Neuronal stem cell (in vitro differentiated cells): ENCODE results near the gene EYS.

Source experiments
- DNase-seq: peaks from one replicate; pipeline ENCODE4 v3.0.0-alpha.2; 2013; ENCODE audit warnings: low spot score
- H2AFZ ChIP-seq: one replicate; pipeline ENCODE4 v1.6.1; 2013; ENCODE audit warnings: mild to moderate bottlenecking, low read length, inconsistent platforms
- H2AK5ac ChIP-seq: 2 replicates; pipeline ENCODE4 v1.6.1; 2013; ENCODE audit warnings: low read depth, mild to moderate bottlenecking, inconsistent platforms, low read length, moderate library complexity, mixed read lengths
- H2BK120ac ChIP-seq: 2 replicates; pipeline ENCODE4 v1.6.1; 2013; ENCODE audit warnings: low read depth, mild to moderate bottlenecking, inconsistent platforms, low read length, moderate library complexity, mixed read lengths
- H2BK12ac ChIP-seq: one replicate; pipeline ENCODE4 v1.6.1; 2013; ENCODE audit warnings: low read length, inconsistent platforms
- H2BK15ac ChIP-seq: 2 replicates; pipeline ENCODE4 v1.6.1; 2013; ENCODE audit warnings: mild to moderate bottlenecking, low read length, inconsistent platforms, mixed read lengths
- H2BK5ac ChIP-seq: one replicate; pipeline ENCODE4 v1.6.1; 2013; ENCODE audit warnings: inconsistent platforms, mild to moderate bottlenecking, low read length, moderate library complexity
- H3K14ac ChIP-seq: one replicate; pipeline ENCODE4 v1.6.1; 2013; ENCODE audit warnings: low read length, inconsistent platforms
- H3K18ac ChIP-seq: 2 replicates; pipeline ENCODE4 v1.6.1; 2013; ENCODE audit warnings: low read length, inconsistent platforms
- H3K23ac ChIP-seq: 2 replicates; pipeline ENCODE4 v1.6.1; 2013; ENCODE audit warnings: low read depth, mild to moderate bottlenecking, mixed read lengths, low read length, inconsistent platforms; ENCODE audit not compliant: poor library complexity
- H3K27ac ChIP-seq: replicated peaks from 3 replicates; pipeline ENCODE4 v1.5.1; 2013; ENCODE audit warnings: low read length, inconsistent platforms
- H3K27me3 ChIP-seq, 3 experiments: 2 replicates each; pipeline ENCODE4 v1.6.1; 2013; ENCODE audit warnings: low read length in 3 of 3, mild to moderate bottlenecking in 2 of 3, inconsistent platforms in 1 of 3, low read depth in 1 of 3, mixed read lengths in 1 of 3, moderate library complexity in 1 of 3; ENCODE audit not compliant: control insufficient read depth in 3 of 3, insufficient read depth in 3 of 3
- H3K36me3 ChIP-seq, 2 donors: replicated peaks in 1 of 2; 2 replicates each; pipeline ENCODE4 v1.6.1; 2013; ENCODE audit warnings: low read length in 2 of 2; ENCODE audit not compliant: control insufficient read depth in 2 of 2, insufficient read depth in 2 of 2
- H3K4ac ChIP-seq: 2 replicates; pipeline ENCODE4 v1.6.1; 2013; ENCODE audit warnings: inconsistent platforms, mild to moderate bottlenecking, low read length, moderate library complexity
- H3K4me1 ChIP-seq, 2 donors: 1 replicate in 1 of 2; 2 replicates in 1 of 2; pipeline ENCODE4 v1.6.1; 2013; ENCODE audit warnings: low read length in 2 of 2, low read depth in 1 of 2; ENCODE audit not compliant: control insufficient read depth in 2 of 2, insufficient read depth in 1 of 2
- H3K4me2 ChIP-seq: one replicate; pipeline ENCODE4 v1.6.1; 2013; ENCODE audit warnings: mild to moderate bottlenecking, low read length, inconsistent platforms; ENCODE audit not compliant: insufficient read depth, poor library complexity, severe bottlenecking
- H3K4me3 ChIP-seq, 2 donors: 2 replicates each; pipeline ENCODE4 v1.5.1; 2013; ENCODE audit warnings: low read length in 2 of 2, mild to moderate bottlenecking in 2 of 2, inconsistent platforms in 1 of 2, moderate library complexity in 1 of 2
- H3K79me1 ChIP-seq: one replicate; pipeline ENCODE4 v1.6.1; 2013; ENCODE audit warnings: low read depth, mild to moderate bottlenecking, inconsistent platforms, low read length, moderate library complexity
- H3K9ac ChIP-seq: one replicate; pipeline ENCODE4 v1.6.1; 2013; ENCODE audit warnings: mild to moderate bottlenecking, low read depth, low read length, inconsistent platforms; ENCODE audit not compliant: poor library complexity
- H3K9me3 ChIP-seq, 2 donors: replicated peaks in 1 of 2; 2 replicates each; pipeline versions ENCODE3 to v1.6.1; 2013; ENCODE audit warnings: low read length in 2 of 2, mild to moderate bottlenecking in 2 of 2, inconsistent platforms in 1 of 2, low read depth in 1 of 2, mixed read lengths in 1 of 2, moderate library complexity in 1 of 2; ENCODE audit not compliant: control insufficient read depth in 2 of 2, insufficient read depth in 1 of 2
- H4K8ac ChIP-seq: one replicate; pipeline ENCODE4 v1.6.1; 2013; ENCODE audit warnings: low read depth, mild to moderate bottlenecking, inconsistent platforms, low read length, moderate library complexity
- H4K91ac ChIP-seq: one replicate; pipeline ENCODE4 v1.6.1; 2013; ENCODE audit warnings: low read length, low read depth, mild to moderate bottlenecking, inconsistent platforms; ENCODE audit not compliant: poor library complexity
- WGBS, 2 donors: extraction: QIAGEN DNeasy Blood & Tissue Kit; methylation state at CpG; one replicate each; pipeline ENCODE4 v1.1.7; 2013; ENCODE audit warnings: missing lambda C conversion rate in 2 of 2, mixed read lengths in 1 of 2; ENCODE audit not compliant: insufficient read length in 2 of 2, insufficient replicate concordance in 1 of 2; ENCODE audit errors: extremely low coverage in 2 of 2; 5-methylcytosine and 5-hydroxymethylcytosine counted together

EYS gene

GRCh38 chr6:65000815-65001214, 706.2 kb downstream of the EYS start:
- Histone ChIP-seq H3K9ac (no peak overlapping the region), H3K23ac (no peak overlapping the region), H3K18ac (no peak overlapping the region), H2BK12ac (no peak overlapping the region), H3K4me2 (no peak overlapping the region), H3K36me3 (no peaks in the 10 kb centered on the region), H3K4me3 (no peak overlapping the region), H3K14ac (no peak overlapping the region), H2AFZ (peak overlapping the region; percentile 45), H3K79me1 (no peaks in the 10 kb centered on the region), H3K4ac (no peak overlapping the region), H2BK15ac (no peak overlapping the region), H2AK5ac (no peak overlapping the region), H3K27me3 (no peaks in the 10 kb centered on the region), H3K9me3 (no peaks in the 10 kb centered on the region), H4K8ac (no peak overlapping the region), H4K91ac (no peak overlapping the region), H3K27ac (no peak overlapping the region), H2BK120ac (no peak overlapping the region), H2BK5ac (no peak overlapping the region), H3K4me1 (no peaks in the 10 kb centered on the region)
- no CpG with 5 or more reads among the region's 7 CpGs for WGBS, 2 donors
- DNase-seq, result no peak

GRCh38 chr6:64998204-64998603, 708.8 kb downstream of the EYS start:
- H3K36me3 ChIP-seq, result no peaks in the 10 kb centered on the region
- H3K4me2 ChIP-seq, result no peak overlapping the region
- no peak overlapping the region for H2BK120ac ChIP-seq
- no peak for DNase-seq
- H4K8ac ChIP-seq, result no peak overlapping the region
- no peaks in the 10 kb centered on the region for H3K9me3 ChIP-seq
- H2BK15ac ChIP-seq, result no peak overlapping the region
- no peak overlapping the region for H3K4ac ChIP-seq
- no peaks in the 10 kb centered on the region for H3K4me1 ChIP-seq
- no peak overlapping the region for H3K18ac ChIP-seq
- H3K4me3 ChIP-seq, result no peak overlapping the region
- no peaks in the 10 kb centered on the region for H3K79me1 ChIP-seq
- no peak overlapping the region for H3K23ac ChIP-seq
- no peak overlapping the region for H3K9ac ChIP-seq
- no peak overlapping the region for H2BK5ac ChIP-seq
- no peak overlapping the region for H3K14ac ChIP-seq
- no peak overlapping the region for H2AFZ ChIP-seq
- H2BK12ac ChIP-seq, result no peak overlapping the region
- no peak overlapping the region for H4K91ac ChIP-seq
- H2AK5ac ChIP-seq, result no peak overlapping the region
- H3K27ac ChIP-seq, result no peak overlapping the region
- H3K27me3 ChIP-seq, result no peaks in the 10 kb centered on the region

GRCh38 chr6:64996301-64996700, 710.7 kb downstream of the EYS start:
- Histone ChIP-seq H3K14ac (no peak overlapping the region), H2BK12ac (no peak overlapping the region), H3K9me3 (no peaks in the 10 kb centered on the region), H3K27me3 (no peaks in the 10 kb centered on the region), H2AFZ (peak overlapping the region; percentile 47), H3K4me1 (no peaks in the 10 kb centered on the region), H3K18ac (no peak overlapping the region), H3K36me3 (no peaks in the 10 kb centered on the region), H3K27ac (no peak overlapping the region), H3K23ac (no peak overlapping the region), H3K79me1 (no peaks in the 10 kb centered on the region), H2BK15ac (no peak overlapping the region), H4K91ac (no peak overlapping the region), H3K4me3 (no peak overlapping the region), H3K9ac (no peak overlapping the region), H2BK120ac (no peak overlapping the region), H3K4me2 (no peak overlapping the region), H2BK5ac (no peak overlapping the region), H3K4ac (no peak overlapping the region), H4K8ac (no peak overlapping the region), H2AK5ac (no peak overlapping the region)
- WGBS, 2 donors, result no CpG with 5 or more reads among the region's 4 CpGs
- DNase-seq, result no peak

GRCh38 chr6:64990652-64991304, 716.2 kb downstream of the EYS start:
- Histone ChIP-seq H2BK120ac (no peak overlapping the region), H2BK12ac (no peak overlapping the region), H3K36me3 (no peaks in the 10 kb centered on the region), H3K79me1 (no peaks in the 10 kb centered on the region), H3K14ac (no peak overlapping the region), H4K8ac (no peak overlapping the region), H3K23ac (no peak overlapping the region), H3K27me3 (peaks cover 0 to 2% (median 0%) of the 10 kb centered on the region in 3 experiments), H2BK5ac (no peak overlapping the region), H2BK15ac (no peak overlapping the region), H3K4me1 (peaks cover 0 to 3% of the 10 kb centered on the region in 2 donors), H4K91ac (no peak overlapping the region), H3K9ac (no peak overlapping the region), H3K4ac (no peak overlapping the region), H3K18ac (no peak overlapping the region), H2AK5ac (no peak overlapping the region), H3K9me3 (no peaks in the 10 kb centered on the region), H3K4me2 (no peak overlapping the region), H2AFZ (no peak overlapping the region), H3K4me3 (no peak overlapping the region), H3K27ac (no peak overlapping the region)
- no peak for DNase-seq
